ENCODE measurements around the gene KRTAP9-3.
"Not testable (repeated sequence)": the region's sequence is repeated elsewhere in the genome, so short reads cannot be mapped to it uniquely, and the experiment has no call there.

KRTAP9-3 gene, protein sequence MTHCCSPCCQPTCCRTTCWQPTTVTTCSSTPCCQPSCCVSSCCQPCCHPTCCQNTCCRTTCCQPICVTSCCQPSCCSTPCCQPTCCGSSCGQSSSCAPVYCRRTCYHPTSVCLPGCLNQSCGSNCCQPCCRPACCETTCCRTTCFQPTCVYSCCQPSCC

GRCh38 chr17:41232399-41233105 is at the start of gene KRTAP9-3:
Gene KRTAP9-3, plus strand, starts transcription at chr17:41232449. Its CDS starts 53 bp downstream, at chr17:41232502.
- peak; percentile 52 for DNase-seq

GRCh38 chr17:41184480-41184961 is 47.7 kb upstream of the KRTAP9-3 start, which contains the start of gene KRTAP4-1:
Gene KRTAP4-1, minus strand, starts transcription at chr17:41184911. Its CDS starts 57 bp downstream, at chr17:41184854.
- DNase-seq: no peak

- no peak for DNase-seq
Measured at GRCh38 chr17:41185001-41185400, 47.2 kb upstream of the KRTAP9-3 start.

DNA sequence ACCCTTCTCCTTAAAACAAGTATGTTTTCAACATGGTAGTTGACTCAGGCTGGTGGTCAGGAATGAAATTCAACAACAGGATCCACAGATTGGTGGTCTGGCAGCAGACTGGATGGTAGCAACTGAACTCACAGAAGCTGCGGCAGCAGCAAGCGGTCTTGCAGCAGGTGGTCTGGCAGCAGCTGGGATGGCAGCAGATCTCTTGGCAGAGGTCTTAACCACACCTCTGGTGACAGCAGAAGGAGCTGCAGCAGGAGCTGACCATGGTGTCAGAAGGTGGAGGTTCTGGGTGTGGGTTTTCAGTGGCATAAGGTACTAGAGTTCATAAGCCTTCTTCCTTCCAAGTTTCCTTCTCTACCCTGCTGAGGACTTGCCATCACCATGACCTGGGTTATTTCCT is 45.4 kb upstream of the KRTAP9-3 start:
- no peak for DNase-seq

DNA sequence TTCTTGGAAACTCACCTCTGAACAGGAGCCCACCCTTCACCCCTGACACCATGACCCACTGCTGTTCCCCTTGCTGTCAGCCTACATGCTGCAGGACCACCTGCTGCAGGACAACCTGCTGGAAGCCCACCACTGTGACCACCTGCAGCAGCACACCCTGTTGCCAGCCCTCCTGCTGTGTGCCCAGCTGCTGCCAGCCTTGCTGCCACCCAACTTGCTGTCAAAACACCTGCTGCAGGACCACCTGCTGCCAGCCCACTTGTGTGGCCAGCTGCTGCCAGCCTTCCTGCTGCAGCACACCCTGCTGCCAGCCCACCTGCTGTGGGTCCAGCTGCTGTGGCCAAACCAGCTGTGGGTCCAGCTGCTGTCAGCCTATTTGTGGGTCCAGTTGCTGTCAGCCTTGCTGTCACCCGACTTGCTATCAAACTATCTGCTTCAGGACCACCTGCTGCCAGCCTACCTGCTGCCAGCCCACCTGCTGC is 42.4 kb upstream of the KRTAP9-3 start, which contains the start of gene KRTAP9-1:
TSS of gene KRTAP9-1 (plus strand) at position 51 of the 482 bp plus-strand sequence. CDS start at position 51, 0 bp downstream.
- not testable (repeated sequence) for DNase-seq

GRCh38 chr17:41190328-41190727 is 41.9 kb upstream of the KRTAP9-3 start:
- peak; percentile 20 for DNase-seq

DNA sequence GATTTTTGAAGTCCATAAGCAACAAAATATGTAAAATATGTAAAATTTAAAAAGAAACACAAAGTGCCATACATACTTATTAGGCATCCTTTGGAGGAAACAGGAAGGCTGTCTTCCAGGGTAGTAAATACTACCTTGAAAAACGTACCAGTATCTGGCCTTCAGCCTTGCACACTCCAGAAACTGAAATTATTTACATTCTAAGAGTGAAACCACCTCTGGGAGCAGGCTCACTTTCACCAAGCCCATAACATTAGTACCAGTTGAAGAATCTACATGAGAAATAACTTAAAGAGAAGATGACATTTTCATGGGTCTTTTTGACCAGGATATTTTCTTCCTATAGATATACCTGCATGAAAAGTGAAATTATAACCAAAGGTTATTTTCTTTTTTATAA is 36.2 kb upstream of the KRTAP9-3 start:
- DNase-seq: no peak

DNA sequence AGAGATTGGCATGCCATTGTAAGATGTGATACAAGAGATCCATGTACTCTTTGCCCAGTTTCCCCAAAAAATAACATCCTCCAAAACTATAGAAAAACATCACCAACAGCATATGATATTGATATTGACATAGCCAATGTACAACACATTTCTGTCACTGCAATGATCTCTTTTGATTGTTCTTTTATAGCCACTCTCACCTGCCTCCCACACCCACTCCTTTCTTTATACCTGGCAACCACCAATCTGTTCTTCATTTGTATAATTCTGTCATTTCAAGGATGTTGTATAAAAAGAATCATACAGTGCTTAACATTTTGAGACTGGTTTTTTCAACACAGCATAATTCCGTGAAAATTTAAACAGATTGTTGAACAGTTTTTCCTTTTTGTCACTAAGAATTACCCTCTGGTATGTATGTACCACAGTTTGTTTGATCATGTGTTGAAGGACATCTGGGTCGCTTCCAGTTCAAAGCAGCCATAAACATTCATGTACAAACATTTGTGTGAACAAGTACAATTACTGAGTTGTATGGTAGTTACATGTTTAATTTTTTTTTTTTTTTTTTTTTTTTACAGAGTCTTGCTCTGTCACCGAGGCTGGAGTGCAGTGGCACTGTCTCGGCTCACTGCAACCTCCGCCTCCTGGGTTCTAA is 32.7 kb upstream of the KRTAP9-3 start:
- no peak for DNase-seq

DNA sequence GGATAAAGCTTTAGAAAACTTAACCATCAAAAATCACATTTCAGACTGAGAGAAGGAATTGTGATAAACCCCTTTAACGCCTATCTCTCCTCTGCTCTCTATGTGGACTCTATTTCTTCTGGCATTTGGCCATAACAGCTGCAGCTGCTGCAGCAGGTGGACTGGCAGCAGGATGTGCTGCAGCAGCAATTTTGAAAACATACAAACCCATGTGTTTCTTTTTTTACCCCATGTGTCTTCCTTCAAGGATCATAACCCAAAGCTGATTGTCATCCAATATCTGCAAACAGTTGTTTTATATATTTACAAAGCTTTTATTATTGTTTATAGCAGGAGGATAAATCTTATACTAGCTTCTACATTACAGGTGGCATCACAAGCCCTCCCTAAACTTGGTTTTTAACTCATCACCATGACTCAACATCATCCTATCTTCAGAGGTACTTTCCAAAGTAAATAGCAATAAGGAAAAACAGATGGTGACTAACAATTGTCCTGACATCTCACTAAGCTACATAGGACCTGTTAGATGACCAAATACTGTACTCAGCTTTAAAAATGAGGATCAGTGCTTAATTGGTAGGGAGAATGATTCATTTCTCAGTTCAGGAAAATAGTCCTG is 20.3 kb upstream of the KRTAP9-3 start:
- peak; percentile 85 for DNase-seq

GRCh38 chr17:41212524-41213169 is 19.6 kb upstream of the KRTAP9-3 start:
- peak; percentile 91 for DNase-seq

DNA sequence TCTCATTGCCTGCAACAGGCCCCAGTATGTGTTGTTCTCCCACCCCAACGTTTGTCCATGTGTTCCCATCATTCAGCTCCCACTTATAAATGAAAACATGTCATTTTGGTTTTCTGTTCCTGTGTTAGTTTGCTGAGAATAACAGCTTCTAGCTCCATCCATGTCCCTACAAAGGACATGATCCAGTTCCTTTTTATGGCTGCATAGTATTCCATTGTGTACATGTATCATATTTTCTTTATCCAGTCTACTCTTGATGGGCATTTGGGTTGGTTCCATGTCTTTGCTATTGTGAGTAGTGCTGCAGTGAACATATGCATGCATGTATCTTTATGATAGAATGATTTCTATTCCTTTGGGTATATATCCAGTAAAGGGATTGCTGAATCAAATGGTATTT is 16.6 kb upstream of the KRTAP9-3 start:
- no peak for DNase-seq

DNA sequence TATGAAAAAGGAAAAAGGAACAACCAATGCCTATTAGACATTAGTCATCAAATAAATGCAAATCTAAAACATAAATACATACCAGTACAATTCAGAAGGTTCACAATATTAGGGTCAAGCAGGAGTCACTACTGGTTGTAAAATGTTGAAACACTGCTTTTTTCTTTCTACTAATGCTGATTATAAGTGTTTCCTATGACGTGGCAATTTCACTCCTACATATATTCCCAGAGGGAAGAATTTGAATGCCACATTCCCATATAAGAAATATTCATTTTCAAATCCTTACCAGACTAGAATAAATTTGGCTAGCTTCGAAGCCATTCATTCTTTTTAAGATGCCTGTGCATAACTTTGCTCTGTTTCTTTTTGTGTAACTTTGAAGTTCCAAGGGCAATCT is 8.4 kb upstream of the KRTAP9-3 start:
- no peak for DNase-seq

GRCh38 chr17:41226051-41226450 is 6.2 kb upstream of the KRTAP9-3 start:
- no peak for DNase-seq

DNA sequence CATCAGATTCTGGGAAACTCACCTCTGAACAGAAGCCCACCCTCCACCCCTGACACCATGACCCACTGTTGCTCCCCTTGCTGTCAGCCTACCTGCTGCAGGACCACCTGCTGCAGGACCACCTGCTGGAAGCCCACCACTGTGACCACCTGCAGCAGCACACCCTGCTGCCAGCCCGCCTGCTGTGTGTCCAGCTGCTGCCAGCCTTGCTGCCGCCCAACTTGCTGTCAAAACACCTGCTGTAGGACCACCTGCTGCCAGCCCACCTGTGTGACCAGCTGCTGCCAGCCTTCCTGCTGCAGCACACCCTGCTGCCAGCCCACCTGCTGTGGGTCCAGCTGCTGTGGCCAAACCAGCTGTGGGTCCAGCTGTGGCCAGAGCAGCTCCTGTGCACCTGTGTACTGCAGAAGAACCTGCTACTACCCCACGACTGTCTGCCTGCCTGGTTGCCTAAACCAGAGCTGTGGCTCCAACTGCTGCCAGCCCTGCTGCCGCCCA is 5.6 kb upstream of the KRTAP9-3 start, which contains the start of gene KRTAP9-2:
TSS of gene KRTAP9-2 (plus strand) at position 51 of the 498 bp plus-strand sequence. CDS start at position 58, 7 bp downstream.
- DNase-seq: not testable (repeated sequence)

- no peak for DNase-seq
Measured at GRCh38 chr17:41230094-41230493, 2.2 kb upstream of the KRTAP9-3 start.

DNA sequence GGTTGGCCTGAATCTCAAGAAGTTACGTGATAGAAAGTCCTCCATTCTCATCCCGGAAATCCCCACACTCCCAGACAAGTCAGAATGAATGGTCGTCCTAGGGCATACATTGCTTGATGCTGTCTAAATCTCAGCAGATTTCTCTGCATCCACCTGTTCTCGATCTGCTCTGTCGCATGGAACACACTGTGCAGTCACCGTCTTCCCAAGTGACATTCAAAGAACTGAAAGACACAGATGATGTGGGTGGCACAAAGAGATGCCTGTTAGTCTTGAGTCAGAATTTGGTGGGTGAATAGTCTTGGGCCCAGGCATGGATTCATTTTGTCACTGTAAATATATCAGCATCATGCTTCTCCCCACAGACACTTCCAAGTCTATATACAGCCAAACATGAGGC is 518 bp upstream of the KRTAP9-3 start:
- DNase-seq: no peak

- not testable (repeated sequence) for DNase-seq
Measured at GRCh38 chr17:41237116-41237515, 4.9 kb downstream of the KRTAP9-3 start.

DNA sequence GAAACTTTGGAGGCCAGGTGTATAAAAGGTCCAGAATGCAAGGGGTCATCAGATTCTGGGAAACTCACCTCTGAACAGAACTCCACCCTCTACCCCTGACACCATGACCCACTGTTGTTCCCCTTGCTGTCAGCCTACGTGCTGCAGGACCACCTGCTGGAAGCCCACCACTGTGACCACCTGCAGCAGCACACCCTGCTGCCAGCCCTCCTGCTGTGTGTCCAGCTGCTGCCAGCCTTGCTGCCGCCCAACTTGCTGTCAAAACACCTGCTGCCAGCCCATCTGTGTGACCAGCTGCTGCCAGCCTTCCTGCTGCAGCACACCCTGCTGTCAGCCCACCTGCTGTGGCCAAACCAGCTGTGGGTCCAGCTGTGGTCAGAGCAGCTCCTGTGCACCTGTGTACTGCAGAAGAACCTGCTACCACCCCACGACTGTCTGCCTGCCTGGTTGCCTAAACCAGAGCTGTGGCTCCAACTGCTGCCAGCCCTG is 5.7 kb downstream of the KRTAP9-3 start, which contains the start of gene KRTAP9-8:
TSS of gene KRTAP9-8 (plus strand) at position 51 of the 489 bp plus-strand sequence. CDS start at position 104, 53 bp downstream.
- peak; percentile 52 for DNase-seq

GRCh38 chr17:41246995-41247787 is 14.9 kb downstream of the KRTAP9-3 start:
- not testable (repeated sequence) for DNase-seq

DNA sequence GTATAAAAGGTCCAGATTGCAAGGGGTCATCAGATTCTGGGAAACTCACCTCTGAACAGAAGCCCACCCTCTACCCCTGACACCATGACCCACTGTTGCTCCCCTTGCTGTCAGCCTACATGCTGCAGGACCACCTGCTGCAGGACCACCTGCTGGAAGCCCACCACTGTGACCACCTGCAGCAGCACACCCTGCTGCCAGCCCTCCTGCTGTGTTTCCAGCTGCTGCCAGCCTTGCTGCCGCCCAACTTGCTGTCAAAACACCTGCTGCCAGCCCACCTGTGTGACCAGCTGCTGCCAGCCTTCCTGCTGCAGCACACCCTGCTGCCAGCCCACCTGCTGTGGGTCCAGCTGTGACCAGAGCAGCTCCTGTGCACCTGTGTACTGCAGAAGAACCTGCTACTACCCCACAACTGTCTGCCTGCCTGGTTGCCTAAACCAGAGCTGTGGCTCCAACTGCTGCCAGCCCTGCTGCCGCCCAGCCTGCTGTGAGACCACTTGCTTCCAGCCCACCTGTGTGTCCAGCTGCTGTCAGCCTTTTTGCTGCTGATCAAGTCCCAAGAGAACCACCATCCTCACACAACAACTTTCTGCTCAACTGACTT is 17.5 kb downstream of the KRTAP9-3 start, which contains the start of gene KRTAP9-4:
TSS of gene KRTAP9-4 (plus strand) at position 51 of the 604 bp plus-strand sequence. CDS start at position 85, 34 bp downstream.
- DNase-seq: peak; percentile 25
